ENCODE results near the gene C11orf91.
"Not testable (repeated sequence)": the region's sequence is repeated elsewhere in the genome, so short reads cannot be mapped to it uniquely, and the experiment has no call there.

The C11orf91 gene

GRCh38 chr11:33731723-33732531, 31.3 kb upstream of the C11orf91 start:
- H3K18ac ChIP-seq (ENCODE audit: low read length) = no peak overlapping the region
- no peak overlapping the region for H3K4me2 ChIP-seq (ENCODE audit: insufficient read depth, low read length, poor library complexity, severe bottlenecking)
- no peak overlapping the region for H2BK120ac ChIP-seq (ENCODE audit: low read depth, low read length)
- no CpG with 5 or more reads among the region's 9 CpGs for WGBS, 2 donors (ENCODE audit: extremely low coverage in 2 of 2, insufficient read length in 2 of 2, insufficient replicate concordance in 1 of 2)
- H3K27ac ChIP-seq (replicated peaks; ENCODE audit: low read length) = no peak overlapping the region
- no peaks in the 10 kb centered on the region for H3K27me3 ChIP-seq (ENCODE audit: control insufficient read depth in 3 of 3, insufficient read depth in 3 of 3, low read depth in 1 of 3, low read length in 3 of 3)
- H2BK5ac ChIP-seq (ENCODE audit: low read length) = no peak overlapping the region
- no peak overlapping the region for H3K4me3 ChIP-seq (ENCODE audit: low read length in 2 of 2)
- H3K36me3 ChIP-seq (replicated peaks in 1 of 2; ENCODE audit: control insufficient read depth in 2 of 2, insufficient read depth in 2 of 2, low read length in 2 of 2) = peaks cover 2 to 25% of the 10 kb centered on the region in 2 donors
- H2AK5ac ChIP-seq (ENCODE audit: low read depth, low read length) = no peak overlapping the region
- no peaks in the 10 kb centered on the region for H3K79me1 ChIP-seq (ENCODE audit: low read depth, low read length)
- H4K8ac ChIP-seq (ENCODE audit: low read depth, low read length) = no peak overlapping the region
- H4K91ac ChIP-seq (ENCODE audit: low read depth, low read length, poor library complexity) = no peak overlapping the region
- no peak overlapping the region for H2BK12ac ChIP-seq (ENCODE audit: low read length)
- H2AFZ ChIP-seq (ENCODE audit: low read length) = no peak overlapping the region
- H3K14ac ChIP-seq (ENCODE audit: low read length) = no peak overlapping the region
- no peak overlapping the region for H2BK15ac ChIP-seq (ENCODE audit: low read length)
- no peak overlapping the region for H3K4ac ChIP-seq (ENCODE audit: low read length)
- peaks cover 7 to 8% of the 10 kb centered on the region in 2 donors for H3K4me1 ChIP-seq (ENCODE audit: control insufficient read depth in 2 of 2, insufficient read depth in 1 of 2, low read depth in 1 of 2, low read length in 2 of 2)
- H3K9me3 ChIP-seq (replicated peaks in 1 of 2; ENCODE audit: control insufficient read depth in 2 of 2, insufficient read depth in 1 of 2, low read depth in 1 of 2, low read length in 2 of 2) = peaks cover 0 to 5% of the 10 kb centered on the region in 2 donors
- no peak overlapping the region for H3K23ac ChIP-seq (ENCODE audit: low read depth, low read length, poor library complexity)
- no peak for DNase-seq (ENCODE audit: low spot score)
- no peak overlapping the region for H3K9ac ChIP-seq (ENCODE audit: low read depth, low read length, poor library complexity)

- Histone ChIP-seq H3K27ac (replicated peaks; ENCODE audit: low read length) (no peak overlapping the region), H4K91ac (ENCODE audit: low read depth, low read length, poor library complexity) (no peak overlapping the region), H3K27me3 (ENCODE audit: control insufficient read depth in 3 of 3, insufficient read depth in 3 of 3, low read depth in 1 of 3, low read length in 3 of 3) (no peaks in the 10 kb centered on the region), H3K79me1 (ENCODE audit: low read depth, low read length) (no peaks in the 10 kb centered on the region), H3K36me3 (replicated peaks in 1 of 2; ENCODE audit: control insufficient read depth in 2 of 2, insufficient read depth in 2 of 2, low read length in 2 of 2) (peaks cover 2 to 25% of the 10 kb centered on the region in 2 donors), H4K8ac (ENCODE audit: low read depth, low read length) (no peak overlapping the region), H3K23ac (ENCODE audit: low read depth, low read length, poor library complexity) (no peak overlapping the region), H2BK5ac (ENCODE audit: low read length) (no peak overlapping the region), H3K9me3 (replicated peaks in 1 of 2; ENCODE audit: control insufficient read depth in 2 of 2, insufficient read depth in 1 of 2, low read depth in 1 of 2, low read length in 2 of 2) (peaks cover 0 to 5% of the 10 kb centered on the region in 2 donors), H2BK120ac (ENCODE audit: low read depth, low read length) (no peak overlapping the region), H2AK5ac (ENCODE audit: low read depth, low read length) (no peak overlapping the region), H3K9ac (ENCODE audit: low read depth, low read length, poor library complexity) (no peak overlapping the region), H3K4me2 (ENCODE audit: insufficient read depth, low read length, poor library complexity, severe bottlenecking) (no peak overlapping the region), H2BK12ac (ENCODE audit: low read length) (no peak overlapping the region), H3K4me3 (ENCODE audit: low read length in 2 of 2) (no peak overlapping the region), H3K4me1 (ENCODE audit: control insufficient read depth in 2 of 2, insufficient read depth in 1 of 2, low read depth in 1 of 2, low read length in 2 of 2) (peaks cover 3 to 4% of the 10 kb centered on the region in 2 donors), H3K18ac (ENCODE audit: low read length) (no peak overlapping the region), H3K14ac (ENCODE audit: low read length) (no peak overlapping the region), H2BK15ac (ENCODE audit: low read length) (no peak overlapping the region), H2AFZ (ENCODE audit: low read length) (no peak overlapping the region), H3K4ac (ENCODE audit: low read length) (no peak overlapping the region)
- no peak for DNase-seq (ENCODE audit: low spot score)
- WGBS, 2 donors (ENCODE audit: extremely low coverage in 2 of 2, insufficient read length in 2 of 2, insufficient replicate concordance in 1 of 2) = no CpG with 5 or more reads among the region's 7 CpGs
These were observed 30.1 kb upstream of the C11orf91 start for GRCh38 chr11:33730716-33731115.

GRCh38 chr11:33729072-33729664, 28.5 kb upstream of the C11orf91 start:
- not testable (repeated sequence) for H2AK5ac ChIP-seq (ENCODE audit: low read depth, low read length); H3K9ac ChIP-seq (ENCODE audit: low read depth, low read length, poor library complexity); H2AFZ ChIP-seq (ENCODE audit: low read length); H4K8ac ChIP-seq (ENCODE audit: low read depth, low read length); H3K4ac ChIP-seq (ENCODE audit: low read length); H3K27me3 ChIP-seq (ENCODE audit: control insufficient read depth in 3 of 3, insufficient read depth in 3 of 3, low read depth in 1 of 3, low read length in 3 of 3); H3K4me2 ChIP-seq (ENCODE audit: insufficient read depth, low read length, poor library complexity, severe bottlenecking); H3K4me1 ChIP-seq (ENCODE audit: control insufficient read depth in 2 of 2, insufficient read depth in 1 of 2, low read depth in 1 of 2, low read length in 2 of 2); H2BK5ac ChIP-seq (ENCODE audit: low read length); H3K23ac ChIP-seq (ENCODE audit: low read depth, low read length, poor library complexity); H3K14ac ChIP-seq (ENCODE audit: low read length); H4K91ac ChIP-seq (ENCODE audit: low read depth, low read length, poor library complexity); DNase-seq (ENCODE audit: low spot score); H3K4me3 ChIP-seq (ENCODE audit: low read length in 2 of 2); H3K79me1 ChIP-seq (ENCODE audit: low read depth, low read length); H2BK120ac ChIP-seq (ENCODE audit: low read depth, low read length); H3K9me3 ChIP-seq (replicated peaks in 1 of 2; ENCODE audit: control insufficient read depth in 2 of 2, insufficient read depth in 1 of 2, low read depth in 1 of 2, low read length in 2 of 2); H2BK15ac ChIP-seq (ENCODE audit: low read length); H2BK12ac ChIP-seq (ENCODE audit: low read length); H3K27ac ChIP-seq (replicated peaks; ENCODE audit: low read length); H3K18ac ChIP-seq (ENCODE audit: low read length)
- WGBS, 2 donors (ENCODE audit: extremely low coverage in 2 of 2, insufficient read length in 2 of 2, insufficient replicate concordance in 1 of 2) = no CpG with 5 or more reads among the region's 5 CpGs
- H3K36me3 ChIP-seq (replicated peaks in 1 of 2; ENCODE audit: control insufficient read depth in 2 of 2, insufficient read depth in 2 of 2, low read length in 2 of 2) = peaks cover 2 to 25% of the 10 kb centered on the region in 2 donors

- H3K23ac ChIP-seq (ENCODE audit: low read depth, low read length, poor library complexity); DNase-seq (ENCODE audit: low spot score); H4K91ac ChIP-seq (ENCODE audit: low read depth, low read length, poor library complexity); H3K9ac ChIP-seq (ENCODE audit: low read depth, low read length, poor library complexity); H2AK5ac ChIP-seq (ENCODE audit: low read depth, low read length); H4K8ac ChIP-seq (ENCODE audit: low read depth, low read length); H3K18ac ChIP-seq (ENCODE audit: low read length); H3K27ac ChIP-seq (replicated peaks; ENCODE audit: low read length); H2BK12ac ChIP-seq (ENCODE audit: low read length); H3K79me1 ChIP-seq (ENCODE audit: low read depth, low read length); H3K4me2 ChIP-seq (ENCODE audit: insufficient read depth, low read length, poor library complexity, severe bottlenecking); H2BK15ac ChIP-seq (ENCODE audit: low read length); H2BK5ac ChIP-seq (ENCODE audit: low read length); H3K27me3 ChIP-seq (ENCODE audit: control insufficient read depth in 3 of 3, insufficient read depth in 3 of 3, low read depth in 1 of 3, low read length in 3 of 3); H3K14ac ChIP-seq (ENCODE audit: low read length); H2BK120ac ChIP-seq (ENCODE audit: low read depth, low read length); H3K4me3 ChIP-seq (ENCODE audit: low read length in 2 of 2); H3K4ac ChIP-seq (ENCODE audit: low read length); H3K9me3 ChIP-seq (replicated peaks in 1 of 2; ENCODE audit: control insufficient read depth in 2 of 2, insufficient read depth in 1 of 2, low read depth in 1 of 2, low read length in 2 of 2); H2AFZ ChIP-seq (ENCODE audit: low read length): not testable (repeated sequence)
- no CpG with 5 or more reads among the region's 1 CpG for WGBS, 2 donors (ENCODE audit: extremely low coverage in 2 of 2, insufficient read length in 2 of 2, insufficient replicate concordance in 1 of 2)
- Histone ChIP-seq H3K36me3 (replicated peaks in 1 of 2; ENCODE audit: control insufficient read depth in 2 of 2, insufficient read depth in 2 of 2, low read length in 2 of 2) (peaks cover 0 to 17% of the 10 kb centered on the region in 2 donors), H3K4me1 (ENCODE audit: control insufficient read depth in 2 of 2, insufficient read depth in 1 of 2, low read depth in 1 of 2, low read length in 2 of 2) (peaks cover 8 to 11% of the 10 kb centered on the region in 2 donors)
These were observed 26.9 kb upstream of the C11orf91 start for GRCh38 chr11:33727539-33727938.
